ENCODE data around the gene GFRA1.

DNA sequence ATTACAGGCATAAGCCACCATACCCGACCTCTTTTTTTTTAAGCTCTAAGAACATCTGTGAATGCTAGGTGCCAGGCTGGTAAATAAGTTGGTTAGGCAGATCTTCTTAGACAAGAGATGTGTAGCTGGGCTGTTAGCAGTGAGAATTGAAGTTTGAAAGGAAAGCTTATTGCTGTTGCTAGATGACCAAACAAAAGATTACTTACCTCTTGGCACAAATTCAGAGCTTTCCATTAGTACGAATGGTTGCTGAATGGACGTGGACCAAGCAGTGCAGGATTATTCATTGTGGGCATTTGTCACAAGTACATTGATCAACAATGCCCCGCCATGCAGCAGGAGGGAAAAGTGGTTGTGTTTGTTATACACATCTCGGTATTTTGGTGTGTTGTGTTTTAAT, 131.2 kb downstream of the GFRA1 start:
- TF ChIP-seq CTCF (IDR thresholded peaks at IDR 0.05; ENCODE audit: control extremely low read depth in 1 of 3, insufficient read depth in 1 of 3, low read depth in 1 of 3, low read length in 3 of 3) (no peak), KDM1A (IDR thresholded peaks at IDR 0.05; ENCODE audit: borderline replicate concordance, low read length) (no peak), NRF1 (IDR thresholded peaks at IDR 0.05; ENCODE audit: low read depth, low read length) (no peak), RXRA (IDR thresholded peaks at IDR 0.05; ENCODE audit: insufficient read depth, low read depth, low read length) (no peak), POLR2A (IDR thresholded peaks at IDR 0.05; ENCODE audit: control extremely low read depth in 1 of 2, low read depth in 2 of 2, low read length in 2 of 2) (no peak)
